Body of pancreas (tissue), 4 donors: ENCODE measurements around the gene LAMA5. TPM values are rescaled to one million over a fixed set of nuclear protein-coding genes. Genes with fewer than 3 reads are reported as not detected.

ENCODE experiments used
- ATAC-seq: fragments of 150-250 bp; one replicate; pipeline ENCODE4 v1.9.1; 2016
- DNase-seq, 4 donors: peaks; one replicate each; pipeline ENCODE4 v3.0.0-alpha.2; 2019
- H3K27ac ChIP-seq, 4 donors: fragments of 200-600 bp; sonication (generic); 1 replicate in 3 of 4; 2 replicates in 1 of 4; pipeline versions ENCODE4 v1.5.1 to v1.6.1; 2016 to 2019; ENCODE audit warnings: mild to moderate bottlenecking in 1 of 4, mixed read lengths in 1 of 4, moderate library complexity in 1 of 4
- H3K27me3 ChIP-seq, 2 donors: fragments of 200-600 bp; sonication (generic); one replicate each; pipeline ENCODE4 v1.6.0; 2016; ENCODE audit warnings: mild to moderate bottlenecking in 1 of 2
- H3K36me3 ChIP-seq, 2 donors: fragments of 200-600 bp; sonication (generic); replicated peaks in 1 of 2; 2 replicates each; pipeline ENCODE4 v1.5.1; 2016; ENCODE audit warnings: low read depth in 2 of 2; ENCODE audit not compliant: insufficient read depth in 1 of 2
- H3K4me1 ChIP-seq: fragments of 200-600 bp; sonication (generic); one replicate; pipeline ENCODE4 v1.6.0; 2016
- H3K4me3 ChIP-seq, 2 donors: fragments of 200-600 bp; sonication (generic); 1 replicate in 1 of 2; 2 replicates in 1 of 2; pipeline ENCODE4 v1.5.1; 2016 to 2019
- H3K9me3 ChIP-seq, 3 donors: fragments of 200-600 bp; sonication (generic); 1 replicate in 2 of 3; 2 replicates in 1 of 3; pipeline ENCODE4 v1.5.1; 2016
- CTCF ChIP-seq, 7 experiments: fragments of 450-650 bp in 4 of 7; fragments of 200-600 bp in 3 of 7; sonication (generic) in 3 of 7; IDR thresholded peaks; one replicate each; pipeline ENCODE4 v1.5.1; 2016 to 2019; ENCODE audit warnings: antibody characterized with exemption in 7 of 7
- POLR2A ChIP-seq, 3 donors: fragments of 450-650 bp; IDR thresholded peaks; one replicate each; pipeline ENCODE4 v1.6.1; 2016; ENCODE audit warnings: antibody characterized with exemption in 3 of 3, mild to moderate bottlenecking in 2 of 3
- WGBS, 2 donors: methylation state at CpG; one replicate each; pipeline ENCODE4 v1.1.5; 2017; 5-methylcytosine and 5-hydroxymethylcytosine counted together
- intact Hi-C: fragments of 100-400 bp; cut with DNase I; formaldehyde crosslinking; loops from one replicate; pipeline ENCODE4 v1.15.1; 2023
- total RNA-seq, 2 donors: library from RNA; depleted of rRNA; stranded (reverse); fragments of >200 nt; gene quantifications; one replicate each; pipeline ENCODE4 v1.1.0, GENCODE V29; 2016

LAMA5 gene
- total RNA-seq, 2 donors from 2014 or later, result 115 to 185 TPM

- no peak for TF ChIP-seq POLR2A (IDR thresholded peaks at IDR 0.05)
- no peak for TF ChIP-seq CTCF (IDR thresholded peaks at IDR 0.05)
- Histone ChIP-seq H3K4me1 (peaks cover 14% of the 10 kb centered on the region), H3K9me3 (no peaks in the 10 kb centered on the region), H3K27ac (no peak overlapping the region), H3K4me3 (no peak overlapping the region), H3K36me3 (peaks cover 0 to 8% of the 10 kb centered on the region in 2 donors), H3K27me3 (no peaks in the 10 kb centered on the region)
- DNase-seq (no peak), ATAC-seq (no peak)
- WGBS, 2 donors, result 87 to 96% methylated on average over 8 to 10 of the region's 10 CpGs
- intact Hi-C loops, result no loop called here
These were observed 24.9 kb upstream of the LAMA5 start for GRCh38 chr20:62392077-62392418.

GRCh38 chr20:62391165-62392076 lies 24.3 kb upstream of the LAMA5 start:
- DNase-seq (no peak), ATAC-seq (no peak)
- WGBS, 2 donors, result 89 to 91% methylated on average over 30 to 44 of the region's 44 CpGs
- H3K27me3 ChIP-seq, result no peaks in the 10 kb centered on the region
- intact Hi-C loops, result no loop called here
- H3K4me1 ChIP-seq, result peaks cover 14% of the 10 kb centered on the region
- H3K36me3 ChIP-seq, result peaks cover 0 to 8% of the 10 kb centered on the region in 2 donors
- TF ChIP-seq POLR2A (IDR thresholded peaks at IDR 0.05), result no peak
- no peak for TF ChIP-seq CTCF (IDR thresholded peaks at IDR 0.05)
- no peak overlapping the region for H3K27ac ChIP-seq
- no peak overlapping the region for H3K4me3 ChIP-seq
- H3K9me3 ChIP-seq, result no peaks in the 10 kb centered on the region

GRCh38 chr20:62390317-62391164 lies 23.4 kb upstream of the LAMA5 start:
- H3K27me3 ChIP-seq, result no peaks in the 10 kb centered on the region
- H3K9me3 ChIP-seq, result no peaks in the 10 kb centered on the region
- H3K27ac ChIP-seq, result no peak overlapping the region
- H3K36me3 ChIP-seq, result peaks cover 0 to 8% of the 10 kb centered on the region in 2 donors
- WGBS, 2 donors, result 75 to 83% methylated on average over 29 of the region's 29 CpGs
- no peak for TF ChIP-seq CTCF (IDR thresholded peaks at IDR 0.05)
- no peak for TF ChIP-seq POLR2A (IDR thresholded peaks at IDR 0.05)
- ATAC-seq (no peak), DNase-seq (no peak)
- H3K4me3 ChIP-seq, result no peak overlapping the region
- H3K4me1 ChIP-seq, result peaks cover 20% of the 10 kb centered on the region
- intact Hi-C loops, result no loop called here

GRCh38 chr20:62389601-62390087 lies 22.5 kb upstream of the LAMA5 start:
- no peak overlapping the region for H3K4me3 ChIP-seq
- H3K4me1 ChIP-seq, result peaks cover 27% of the 10 kb centered on the region
- no peak for ATAC-seq
- H3K27ac ChIP-seq, result no peak overlapping the region
- TF ChIP-seq POLR2A (IDR thresholded peaks at IDR 0.05), result no peak
- TF ChIP-seq CTCF (IDR thresholded peaks at IDR 0.05), result no peak
- 80 to 81% methylated on average over 5 of the region's 5 CpGs for WGBS, 2 donors
- peaks cover 0 to 8% of the 10 kb centered on the region in 2 donors for H3K36me3 ChIP-seq
- H3K9me3 ChIP-seq, result no peaks in the 10 kb centered on the region
- no peaks in the 10 kb centered on the region for H3K27me3 ChIP-seq
- intact Hi-C loops, result no loop called here
- DNase-seq, result no peak
